Right lobe of liver (tissue), 6 donors: ENCODE results near the gene CRTC1. TPM values are rescaled to one million over a fixed set of nuclear protein-coding genes. Genes with fewer than 3 reads are reported as not detected.
A peak's percentile ranks its signal among the peaks of the same experiment; 100 is the strongest.

Experiments
- ATAC-seq, 4 donors: fragments of 200-7000 bp; cut with Tn5 transposase; one replicate each; pipeline ENCODE4 v1.9.1; 2020; ENCODE audit warnings: mild to moderate bottlenecking in 4 of 4, moderate library complexity in 4 of 4
- DNase-seq, 3 donors: peaks; one replicate each; pipeline ENCODE4 v3.0.0-alpha.2; 2020
- H3K27ac ChIP-seq, 3 donors: fragments of 200-600 bp; one replicate each; pipeline ENCODE4 v1.8.0; 2022
- H3K27me3 ChIP-seq, 2 donors: fragments of 200-600 bp; one replicate each; pipeline ENCODE4 v1.8.0; 2022
- H3K36me3 ChIP-seq, 4 donors: fragments of 200-600 bp; sonication (generic) in 1 of 4; one replicate each; pipeline versions ENCODE4 v1.5.1 to v1.8.0; 2017 to 2022; ENCODE audit warnings: control low read depth in 1 of 4
- H3K4me1 ChIP-seq, 4 donors: fragments of 200-600 bp; sonication (generic) in 1 of 4; one replicate each; pipeline versions ENCODE4 v1.5.1 to v1.8.0; 2017 to 2022; ENCODE audit warnings: control low read depth in 1 of 4
- H3K4me3 ChIP-seq, 3 donors: fragments of 200-600 bp; one replicate each; pipeline ENCODE4 v1.8.0; 2022
- H3K9me3 ChIP-seq, 4 donors: fragments of 200-600 bp; sonication (generic) in 1 of 4; one replicate each; pipeline versions ENCODE4 v1.5.1 to v1.8.0; 2017 to 2022; ENCODE audit warnings: control low read depth in 1 of 4
- POLR2A ChIP-seq: fragments of 450-650 bp; IDR thresholded peaks from one replicate; pipeline ENCODE4 v1.6.1; 2017; ENCODE audit warnings: antibody characterized with exemption, mild to moderate bottlenecking
- WGBS: methylation state at CpG from one replicate; pipeline ENCODE4 v1.1.6; 2018; ENCODE audit warnings: low coverage, low lambda C conversion rate; ENCODE audit not compliant: insufficient coverage; ENCODE audit errors: missing lambda C conversion rate; 5-methylcytosine and 5-hydroxymethylcytosine counted together
- intact Hi-C, 2 donors: fragments of 100-400 bp; cut with DNase I; formaldehyde crosslinking; loops; one replicate each; pipeline versions ENCODE4 v1.11.2 to v1.14.1; 2022
- total RNA-seq, 6 experiments: library from RNA; depleted of rRNA in 2 of 6; stranded (reverse); fragments of >200 nt in 2 of 6; fragmentation: NEBNext Ultra II Directional in 3 of 6; extraction: Animal tissue kit (Norgen Biotek cat#: 25700) in 3 of 6; gene quantifications; one replicate each; pipeline versions ENCODE4 v1.1.0 to v1.2.4, GENCODE V29; 2016 to 2023
- TF ChIP-seq, protein P1 (sequence below), 4 donors: fragments of 200-600 bp in 3 of 4; fragments of 450-650 bp in 1 of 4; IDR thresholded peaks; one replicate each; pipeline versions ENCODE4 v1.5.1 to v1.8.0; 2016 to 2022; ENCODE audit warnings: antibody characterized with exemption in 4 of 4, mild to moderate bottlenecking in 2 of 4
- donor health status: DM: no; HTN: yes; CAD: no.
- donor health status: DM: no; HTN: no; CAD: no.
- donor health status: DM: no; HTN: no; CAD: no.
- donor health status: DM: no; HTN: yes; CAD: no.
- donor health status: DM: no; HTN: yes; CAD: no.

CRTC1 gene
- total RNA-seq, 6 experiments from 2014 or later = 1.7 to 7.2 (median 4.9) TPM

- ATAC-seq = peak; percentile 60 to 81 (median 74)
Observed at GRCh38 chr19:18785179-18786124, 102.0 kb downstream of the CRTC1 start.

GRCh38 chr19:18788529-18789421, 105.3 kb downstream of the CRTC1 start:
- H3K9me3 ChIP-seq = no peaks in the 10 kb centered on the region
- H3K27ac ChIP-seq = no peak overlapping the region
- 6% methylated on average over 30 of the region's 68 CpGs for WGBS
- ATAC-seq (no peak), DNase-seq (no peak)
- intact Hi-C loops = no loop called here
- no peak overlapping the region for H3K4me3 ChIP-seq
- H3K27me3 ChIP-seq = peaks cover 20 to 41% of the 10 kb centered on the region in 2 donors
- TF ChIP-seq, protein P1, sequence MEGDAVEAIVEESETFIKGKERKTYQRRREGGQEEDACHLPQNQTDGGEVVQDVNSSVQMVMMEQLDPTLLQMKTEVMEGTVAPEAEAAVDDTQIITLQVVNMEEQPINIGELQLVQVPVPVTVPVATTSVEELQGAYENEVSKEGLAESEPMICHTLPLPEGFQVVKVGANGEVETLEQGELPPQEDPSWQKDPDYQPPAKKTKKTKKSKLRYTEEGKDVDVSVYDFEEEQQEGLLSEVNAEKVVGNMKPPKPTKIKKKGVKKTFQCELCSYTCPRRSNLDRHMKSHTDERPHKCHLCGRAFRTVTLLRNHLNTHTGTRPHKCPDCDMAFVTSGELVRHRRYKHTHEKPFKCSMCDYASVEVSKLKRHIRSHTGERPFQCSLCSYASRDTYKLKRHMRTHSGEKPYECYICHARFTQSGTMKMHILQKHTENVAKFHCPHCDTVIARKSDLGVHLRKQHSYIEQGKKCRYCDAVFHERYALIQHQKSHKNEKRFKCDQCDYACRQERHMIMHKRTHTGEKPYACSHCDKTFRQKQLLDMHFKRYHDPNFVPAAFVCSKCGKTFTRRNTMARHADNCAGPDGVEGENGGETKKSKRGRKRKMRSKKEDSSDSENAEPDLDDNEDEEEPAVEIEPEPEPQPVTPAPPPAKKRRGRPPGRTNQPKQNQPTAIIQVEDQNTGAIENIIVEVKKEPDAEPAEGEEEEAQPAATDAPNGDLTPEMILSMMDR (IDR thresholded peaks at IDR 0.05) = no peak
- no peak for TF ChIP-seq POLR2A
- peaks cover 0 to 6% (median 0%) of the 10 kb centered on the region in 4 donors for H3K4me1 ChIP-seq
- no peaks in the 10 kb centered on the region for H3K36me3 ChIP-seq

More at GRCh38 chr19:18785179-18786124, 102.0 kb downstream of the CRTC1 start:
- Histone ChIP-seq H3K27ac (no peak overlapping the region), H3K36me3 (no peaks in the 10 kb centered on the region), H3K27me3 (peaks cover 20 to 35% of the 10 kb centered on the region in 2 donors), H3K4me3 (no peak overlapping the region), H3K4me1 (peaks cover 0 to 6% (median 0%) of the 10 kb centered on the region in 4 donors), H3K9me3 (no peaks in the 10 kb centered on the region)
- no peak for TF ChIP-seq POLR2A
- TF ChIP-seq, protein P1 (IDR thresholded peaks at IDR 0.05) = no peak
- intact Hi-C loops = no loop called here
- peak in 2 of 3 donors; percentile 61 to 66 for DNase-seq
- WGBS = 11% methylated on average over 13 of the region's 65 CpGs

DNA sequence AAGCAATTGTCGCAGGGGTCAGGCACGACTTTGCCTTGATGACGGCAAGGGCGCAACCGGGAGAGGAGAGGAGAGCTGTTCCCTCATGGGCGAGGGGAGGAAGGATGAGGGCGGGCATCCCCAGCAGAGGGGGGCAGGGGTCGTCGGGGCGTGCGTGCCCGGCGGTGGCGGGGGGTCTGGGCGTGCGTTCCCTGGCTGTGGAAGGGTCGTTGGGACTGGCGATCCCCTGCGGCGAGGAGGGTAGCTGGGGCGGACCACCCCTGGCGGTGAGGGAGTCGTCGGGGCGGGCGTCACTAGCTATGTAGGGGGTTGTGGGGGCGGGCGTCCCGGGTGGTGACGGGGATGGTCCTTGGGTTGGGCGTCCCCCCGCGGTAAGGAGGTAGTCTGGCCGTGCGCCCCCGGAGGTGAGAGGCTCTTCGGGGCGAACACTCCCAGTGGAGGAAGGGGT, 106.0 kb downstream of the CRTC1 start:
- Histone ChIP-seq H3K27ac (no peak overlapping the region), H3K9me3 (no peaks in the 10 kb centered on the region), H3K4me1 (peaks cover 0 to 6% (median 0%) of the 10 kb centered on the region in 4 donors), H3K4me3 (no peak overlapping the region), H3K27me3 (peaks cover 20 to 41% of the 10 kb centered on the region in 2 donors), H3K36me3 (no peaks in the 10 kb centered on the region)
- TF ChIP-seq, protein P1 (IDR thresholded peaks at IDR 0.05) = no peak
- no peak for TF ChIP-seq POLR2A
- intact Hi-C loops = no loop called here
- 7% methylated on average over 9 of the region's 38 CpGs for WGBS
- no peak for ATAC-seq
- no peak for DNase-seq

DNA sequence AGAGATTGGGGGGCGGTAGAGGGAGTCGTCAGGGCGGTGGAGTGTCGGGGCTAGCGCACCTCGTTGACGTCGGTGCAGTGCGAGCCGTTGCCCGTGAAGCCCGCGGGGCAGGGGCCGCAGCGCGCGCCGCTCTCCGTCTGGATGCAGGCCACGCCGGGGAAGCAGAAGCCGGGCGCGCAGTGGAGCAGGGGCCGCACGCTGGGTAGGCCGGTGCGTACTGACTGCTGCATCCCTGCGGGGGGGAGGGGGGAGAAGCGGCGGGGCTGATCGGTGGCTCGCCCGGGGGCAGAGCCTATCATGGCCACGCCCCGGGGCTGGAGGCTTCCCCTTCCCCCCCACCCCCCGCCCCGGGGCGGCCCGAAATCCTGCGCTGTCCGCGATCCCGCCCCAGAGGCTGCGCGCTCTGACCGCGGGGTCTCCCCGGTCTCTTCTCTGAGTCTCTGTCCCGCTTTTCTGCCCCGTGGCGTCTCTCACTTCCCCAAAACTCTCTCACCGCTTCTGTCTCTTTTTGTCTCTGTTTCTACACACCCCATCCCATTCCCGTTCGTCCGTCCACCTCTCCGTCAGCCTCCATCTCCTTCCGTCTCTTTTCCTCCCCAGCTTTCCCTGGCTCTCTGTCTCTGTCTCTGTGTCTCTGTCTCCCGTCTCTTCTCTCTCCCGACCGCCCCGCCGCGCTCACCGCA, 106.5 kb downstream of the CRTC1 start:
- no peak overlapping the region for H3K27ac ChIP-seq
- no peak overlapping the region for H3K4me3 ChIP-seq
- DNase-seq (no peak), ATAC-seq (peak in 3 of 4 donors; percentile 6 to 13 (median 12))
- H3K9me3 ChIP-seq = no peaks in the 10 kb centered on the region
- intact Hi-C loops = no loop called here
- H3K4me1 ChIP-seq = peaks cover 0 to 6% (median 0%) of the 10 kb centered on the region in 4 donors
- WGBS = 1% methylated on average over 16 of the region's 65 CpGs
- H3K36me3 ChIP-seq = no peaks in the 10 kb centered on the region
- H3K27me3 ChIP-seq = peaks cover 20 to 41% of the 10 kb centered on the region in 2 donors
- no peak for TF ChIP-seq POLR2A
- TF ChIP-seq, protein P1 (IDR thresholded peaks at IDR 0.05) = no peak
